ENCODE measurements around the gene AHSP.
"Not testable (repeated sequence)": the region's sequence is repeated elsewhere in the genome, so short reads cannot be mapped to it uniquely, and the experiment has no call there.

Gene AHSP

GRCh38 chr16:31561426-31562233, 33.9 kb downstream of the AHSP start:
- no peak overlapping the region for H3K27ac ChIP-seq
- POLR2A ChIA-PET (ENCODE audit: low non-redundant PET): no interaction called here
- TF ChIP-seq CTCF (conservative IDR thresholded peaks at IDR 0.05; ENCODE audit: low read depth): no peak
- no peak for DNase-seq (ENCODE audit: low spot score)
- CTCF ChIA-PET: no interaction called here

- no peak for DNase-seq (ENCODE audit: low spot score)
- no peak for TF ChIP-seq CTCF (conservative IDR thresholded peaks at IDR 0.05; ENCODE audit: low read depth)
- CTCF ChIA-PET: no interaction called here
- POLR2A ChIA-PET (ENCODE audit: low non-redundant PET): no interaction called here
- no peak overlapping the region for H3K27ac ChIP-seq
These were observed 41.1 kb downstream of the AHSP start for GRCh38 chr16:31568577-31569359.

- no peak overlapping the region for H3K27ac ChIP-seq
- ChIA-PET CTCF (no interaction called here), POLR2A (ENCODE audit: low non-redundant PET) (no interaction called here)
- DNase-seq (ENCODE audit: low spot score): no peak
- no peak for TF ChIP-seq CTCF (conservative IDR thresholded peaks at IDR 0.05; ENCODE audit: low read depth)
These were observed 41.6 kb downstream of the AHSP start for GRCh38 chr16:31569360-31569717.

- H3K27ac ChIP-seq: no peak overlapping the region
- TF ChIP-seq CTCF (conservative IDR thresholded peaks at IDR 0.05; ENCODE audit: low read depth): no peak
- ChIA-PET POLR2A (ENCODE audit: low non-redundant PET) (no interaction called here), CTCF (no interaction called here)
- DNase-seq (ENCODE audit: low spot score): no peak
These were observed 45.1 kb downstream of the AHSP start for GRCh38 chr16:31572821-31573220.

- H3K27ac ChIP-seq; POLR2A ChIA-PET (ENCODE audit: low non-redundant PET); CTCF ChIA-PET; DNase-seq (ENCODE audit: low spot score): not testable (repeated sequence)
These were observed 46.5 kb downstream of the AHSP start for GRCh38 chr16:31574159-31574558.

- ChIA-PET CTCF (no interaction called here), POLR2A (ENCODE audit: low non-redundant PET) (no interaction called here)
- no peak overlapping the region for H3K27ac ChIP-seq
- TF ChIP-seq CTCF (conservative IDR thresholded peaks at IDR 0.05; ENCODE audit: low read depth): no peak
- DNase-seq (ENCODE audit: low spot score): no peak
These were observed 49.7 kb downstream of the AHSP start for GRCh38 chr16:31577411-31577810.
